Fibroblast of villous mesenchyme (primary cell): Measurements from ENCODE around the gene COTL1. TPM values are rescaled to one million over a fixed set of nuclear protein-coding genes. Genes with fewer than 3 reads are reported as not detected.

Source experiments
- DNase-seq: peaks from one replicate; pipeline ENCODE4 v3.0.0-alpha.2; 2010; ENCODE audit warnings: low read depth
- H3K4me3 ChIP-seq: 2 replicates; pipeline ENCODE4 v1.5.1; 2011; ENCODE audit warnings: low read depth, mild to moderate bottlenecking, low read length
- total RNA-seq: library from RNA; depleted of rRNA; stranded (reverse); fragments of >200 nt; gene quantifications from 2 replicates; pipeline ENCODE4 v1.2.3, GENCODE V29; 2012
- TF ChIP-seq, protein P1 (sequence below): IDR thresholded peaks from 2 replicates; pipeline ENCODE4 v1.5.1; 2012; ENCODE audit warnings: low read depth, mild to moderate bottlenecking, low read length; ENCODE audit not compliant: insufficient read depth

COTL1 gene
- total RNA-seq, 1 donor: 265 TPM

DNA sequence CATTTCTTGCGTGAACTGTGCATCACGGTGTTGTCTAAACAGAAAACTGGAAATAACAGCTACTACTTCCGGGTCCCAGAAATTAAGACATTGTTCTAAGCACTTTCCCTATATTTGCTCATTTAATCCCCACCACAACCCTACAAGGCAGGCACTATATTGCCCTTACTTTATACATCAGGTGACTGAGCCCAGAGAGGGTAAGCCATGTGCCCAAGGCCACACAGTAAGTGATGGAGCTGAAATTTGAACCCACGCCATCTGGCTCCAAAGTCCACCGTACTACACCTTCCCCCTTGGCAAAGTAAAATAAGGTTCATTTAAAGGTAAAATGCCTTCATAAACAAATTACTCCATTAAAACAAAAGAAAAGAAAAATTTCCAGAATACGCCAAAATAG, 33.2 kb downstream of the COTL1 start:
- TF ChIP-seq, protein P1, sequence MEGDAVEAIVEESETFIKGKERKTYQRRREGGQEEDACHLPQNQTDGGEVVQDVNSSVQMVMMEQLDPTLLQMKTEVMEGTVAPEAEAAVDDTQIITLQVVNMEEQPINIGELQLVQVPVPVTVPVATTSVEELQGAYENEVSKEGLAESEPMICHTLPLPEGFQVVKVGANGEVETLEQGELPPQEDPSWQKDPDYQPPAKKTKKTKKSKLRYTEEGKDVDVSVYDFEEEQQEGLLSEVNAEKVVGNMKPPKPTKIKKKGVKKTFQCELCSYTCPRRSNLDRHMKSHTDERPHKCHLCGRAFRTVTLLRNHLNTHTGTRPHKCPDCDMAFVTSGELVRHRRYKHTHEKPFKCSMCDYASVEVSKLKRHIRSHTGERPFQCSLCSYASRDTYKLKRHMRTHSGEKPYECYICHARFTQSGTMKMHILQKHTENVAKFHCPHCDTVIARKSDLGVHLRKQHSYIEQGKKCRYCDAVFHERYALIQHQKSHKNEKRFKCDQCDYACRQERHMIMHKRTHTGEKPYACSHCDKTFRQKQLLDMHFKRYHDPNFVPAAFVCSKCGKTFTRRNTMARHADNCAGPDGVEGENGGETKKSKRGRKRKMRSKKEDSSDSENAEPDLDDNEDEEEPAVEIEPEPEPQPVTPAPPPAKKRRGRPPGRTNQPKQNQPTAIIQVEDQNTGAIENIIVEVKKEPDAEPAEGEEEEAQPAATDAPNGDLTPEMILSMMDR: no peak
- no peak for DNase-seq

DNA sequence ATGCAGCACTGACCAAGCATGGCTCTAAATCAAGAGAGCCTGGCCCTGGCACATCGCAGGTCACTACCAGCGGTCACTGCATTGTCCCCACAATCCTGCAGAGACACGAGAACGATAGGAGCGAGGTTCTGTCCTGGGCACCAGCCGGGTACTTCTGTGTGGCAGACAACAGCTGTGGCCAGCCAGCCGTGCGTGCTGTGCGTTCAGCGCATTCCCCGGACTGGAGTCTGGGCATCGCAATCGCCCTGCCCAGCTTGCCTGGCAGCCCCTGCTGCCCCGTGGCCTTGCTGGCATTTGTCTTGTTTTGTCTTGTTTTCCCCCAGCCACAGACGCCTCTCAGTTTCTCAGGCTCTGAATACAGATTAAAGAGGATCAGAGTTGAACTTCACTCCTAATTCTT, 33.9 kb downstream of the COTL1 start:
- no peak overlapping the region for H3K4me3 ChIP-seq
- DNase-seq: no peak
- TF ChIP-seq, protein P1: no peak

More for the DNA sequence above, 33.2 kb downstream of the COTL1 start:
- no peak overlapping the region for H3K4me3 ChIP-seq

DNA sequence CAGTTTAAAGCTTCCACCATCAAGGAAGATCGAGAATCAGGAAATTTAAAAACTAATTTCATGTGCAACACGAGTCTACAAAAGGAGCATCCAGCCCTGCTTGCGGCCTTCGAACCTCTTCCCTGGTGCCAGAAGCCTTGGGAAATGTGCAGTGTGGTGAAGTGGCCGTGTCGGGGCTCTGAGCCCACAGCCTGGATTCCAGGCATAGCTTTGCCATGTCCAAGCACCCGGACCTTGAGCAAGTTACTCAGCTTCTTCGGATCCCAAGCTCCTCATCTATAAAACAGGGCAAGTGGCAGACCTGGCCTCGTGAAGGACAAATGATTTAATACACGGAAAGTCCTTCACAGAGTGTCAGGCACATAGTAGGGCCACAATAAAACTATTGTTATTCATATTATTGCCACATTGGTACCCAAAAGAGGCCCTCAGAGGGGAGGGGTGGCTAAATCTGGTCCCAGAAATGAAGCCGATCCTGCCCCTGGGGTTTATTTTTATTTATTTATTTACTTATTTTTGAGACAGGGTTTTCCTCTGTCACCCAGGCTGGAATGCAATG, 34.8 kb downstream of the COTL1 start:
- TF ChIP-seq, protein P1: no peak
- H3K4me3 ChIP-seq: no peak overlapping the region
- DNase-seq: peak; percentile 54

DNA sequence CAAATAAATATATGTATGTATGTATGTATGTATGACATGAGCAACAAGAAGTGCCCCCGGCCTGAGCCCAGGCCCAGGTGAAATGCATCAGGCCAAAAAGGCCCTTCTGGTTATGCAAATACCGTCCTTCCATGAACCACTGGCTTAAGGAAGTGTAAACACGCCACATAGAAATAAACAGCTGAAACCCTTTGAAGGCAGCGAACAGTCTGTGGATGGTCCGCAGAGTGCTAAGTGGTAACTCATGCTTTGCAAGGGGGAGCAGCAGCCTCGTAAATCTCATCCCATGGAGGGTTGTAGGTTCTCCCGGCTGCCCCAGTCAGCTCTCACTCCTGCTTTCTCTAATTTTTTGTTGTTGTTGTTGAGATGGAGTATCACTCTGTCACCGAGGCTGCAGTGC, 36.7 kb downstream of the COTL1 start:
- DNase-seq: peak; percentile 66
- no peak overlapping the region for H3K4me3 ChIP-seq
- TF ChIP-seq, protein P1: no peak

DNA sequence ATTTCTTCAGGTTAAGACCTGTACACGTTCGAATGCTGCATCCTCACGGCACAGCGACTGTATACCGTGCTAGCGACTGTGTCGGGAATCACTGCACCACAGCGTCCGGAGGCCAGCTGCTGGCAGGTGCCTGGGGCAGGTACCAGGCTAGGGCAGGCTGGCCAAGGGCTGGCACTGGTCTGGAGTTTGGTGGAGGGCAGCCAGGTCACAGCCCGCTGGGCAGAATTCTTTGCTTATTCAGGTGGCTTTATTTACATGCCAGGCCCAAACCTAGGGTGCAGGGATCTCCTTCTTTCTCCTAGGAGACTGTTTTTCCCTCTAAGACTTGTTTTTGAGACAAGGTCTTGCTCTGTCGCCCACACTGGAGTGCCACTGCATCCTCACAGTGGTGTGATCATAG, 37.9 kb downstream of the COTL1 start:
- no peak for DNase-seq
- TF ChIP-seq, protein P1: no peak
- H3K4me3 ChIP-seq: no peak overlapping the region

DNA sequence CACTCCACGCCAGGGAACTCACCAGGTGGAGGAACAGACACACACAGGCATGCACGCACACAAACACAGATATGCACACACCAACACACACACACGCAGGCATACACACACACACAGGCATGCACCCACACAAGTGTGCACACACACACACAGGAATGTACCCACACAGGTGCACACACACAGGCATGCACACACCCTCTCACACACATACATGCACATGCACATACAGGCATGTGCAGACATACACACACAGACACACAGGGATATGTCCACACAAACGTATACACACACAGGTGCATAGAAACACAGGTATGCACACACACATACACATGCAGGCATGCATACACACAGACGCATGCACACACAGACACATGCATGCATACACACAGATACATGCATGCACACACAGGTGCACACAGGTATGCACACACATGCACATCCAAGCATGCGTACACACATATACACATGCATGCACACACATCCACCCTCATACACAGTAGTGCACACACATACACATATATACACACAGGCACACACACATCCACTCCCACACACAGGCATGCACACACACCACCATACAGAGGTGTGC, 39.2 kb downstream of the COTL1 start:
- TF ChIP-seq, protein P1: no peak
- DNase-seq: no peak
- no peak overlapping the region for H3K4me3 ChIP-seq
